ENCODE data around the gene PLA2G4A.

- TF ChIP-seq POLR2A (IDR thresholded peaks at IDR 0.05), result no peak
- TF ChIP-seq CTCF (IDR thresholded peaks at IDR 0.05), result no peak
Measured at GRCh38 chr1:186993996-186994395, 165.2 kb downstream of the PLA2G4A start.
